Measurements from ENCODE around the gene SMNDC1.

- no peak for TF ChIP-seq CTCF (IDR thresholded peaks at IDR 0.05; ENCODE audit: low read length)
- no peak for TF ChIP-seq EZH2phosphoT487 (IDR thresholded peaks at IDR 0.05; ENCODE audit: low read length)
Measured at GRCh38 chr10:110324201-110324804, 19.6 kb upstream of the SMNDC1 start.

Data from MM.1S (cell line).